CD4-positive, alpha-beta T cell (primary cell): Measurements from ENCODE around the gene TMEM141. TPM values are rescaled to one million over a fixed set of nuclear protein-coding genes. Genes with fewer than 3 reads are reported as not detected.

Experiments
- ATAC-seq: fragments of 200-7000 bp; cut with Tn5 transposase; one replicate; pipeline ENCODE4 v1.10.0; 2022; ENCODE audit warnings: mild to moderate bottlenecking; ENCODE audit not compliant: poor library complexity
- CTCF ChIA-PET: fragments of 350-600 bp; sonication (Branson Sonifier 250); formaldehyde crosslinking; loops from one replicate; lab custom pipeline; 2021; ENCODE audit warnings: antibody characterized with exemption, inconsistent platforms; lab: Charles Lee
- POLR2A ChIA-PET: fragments of 350-600 bp; sonication (Branson Sonifier 250); formaldehyde crosslinking; loops from one replicate; lab custom pipeline; 2021; ENCODE audit warnings: antibody characterized with exemption, inconsistent platforms; lab: Charles Lee
- DNase-seq, 14 experiments: peaks; one replicate each; pipeline ENCODE4 v3.0.0-alpha.2; 2013 to 2020; ENCODE audit warnings: mixed read lengths in 2 of 14
- H3K27ac ChIP-seq, 2 donors: one replicate each; pipeline versions ENCODE4 v1.5.1 to v1.7.0; 2013; ENCODE audit warnings: low read length in 2 of 2, low read depth in 1 of 2, mild to moderate bottlenecking in 1 of 2
- H3K27me3 ChIP-seq, 2 experiments: 1 replicate in 1 of 2; 2 replicates in 1 of 2; pipeline versions ENCODE4 v1.6.1 to v1.7.0; 2013; ENCODE audit warnings: low read length in 2 of 2, control low read depth in 1 of 2, mild to moderate bottlenecking in 1 of 2, moderate library complexity in 1 of 2; ENCODE audit not compliant: insufficient read depth in 2 of 2, control insufficient read depth in 1 of 2
- H3K36me3 ChIP-seq: one replicate; pipeline ENCODE4 v1.6.1; 2013; ENCODE audit warnings: low read length, control low read depth; ENCODE audit not compliant: insufficient read depth
- H3K4me1 ChIP-seq: one replicate; pipeline ENCODE4 v1.6.1; 2013; ENCODE audit warnings: low read length, control low read depth; ENCODE audit not compliant: insufficient read depth
- H3K4me3 ChIP-seq: one replicate; pipeline ENCODE4 v1.5.1; 2013; ENCODE audit warnings: mild to moderate bottlenecking, low read length, moderate library complexity
- H3K9me3 ChIP-seq, 2 experiments: 1 replicate in 1 of 2; 2 replicates in 1 of 2; pipeline versions ENCODE4 v1.6.1 to v1.7.0; 2013; ENCODE audit warnings: low read length in 2 of 2, mild to moderate bottlenecking in 2 of 2, control low read depth in 1 of 2, moderate library complexity in 1 of 2; ENCODE audit not compliant: control insufficient read depth in 1 of 2, insufficient read depth in 1 of 2
- H3K27ac Mint-ChIP-seq: one replicate; pipeline ENCODE4 v1.8.0; 2020; ENCODE audit warnings: mixed read lengths
- H3K27me3 Mint-ChIP-seq: one replicate; pipeline ENCODE4 v1.8.0; 2021; ENCODE audit warnings: mixed read lengths
- H3K36me3 Mint-ChIP-seq: one replicate; pipeline ENCODE4 v1.8.0; 2021; ENCODE audit warnings: low read depth, mixed read lengths
- H3K4me1 Mint-ChIP-seq: one replicate; pipeline ENCODE4 v1.8.0; 2021; ENCODE audit warnings: low read depth, mixed read lengths
- H3K4me3 Mint-ChIP-seq: one replicate; pipeline ENCODE4 v1.8.0; 2020; ENCODE audit warnings: mild to moderate bottlenecking, mixed read lengths
- H3K9me3 Mint-ChIP-seq: one replicate; pipeline ENCODE4 v1.8.0; 2020; ENCODE audit warnings: mixed read lengths
- CTCF ChIP-seq: fragments of 200-600 bp; IDR thresholded peaks from one replicate; pipeline ENCODE4 v1.8.0; 2022; ENCODE audit warnings: antibody characterized with exemption, mild to moderate bottlenecking
- intact Hi-C, 2 experiments: fragments of 100-400 bp; cut with DNase I in 1 of 2; cut with micrococcal nuclease in 1 of 2; formaldehyde crosslinking; loops; one replicate each; pipeline versions ENCODE4 v1.15.1 to v1.9.0; 2023 to 2025; cut with DNase I, micrococcal nuclease
- total RNA-seq, 174 experiments: library from RNA in 2 of 174; stranded (reverse) in 2 of 174; gene quantifications; one replicate each; pipeline ENCODE4 v1.2.3 and lab custom pipeline; 2021 to 2026

TMEM141 gene
- total RNA-seq, 2 experiments from 2014 or later: 14.6 to 17.1 TPM

- Histone ChIP-seq H3K36me3 (peaks cover 14% of the 10 kb centered on the region), H3K4me3 (no peak overlapping the region), H3K27ac (no peak overlapping the region), H3K27me3 (peaks cover 0 to 7% of the 10 kb centered on the region in 2 experiments), H3K4me1 (peaks cover 22% of the 10 kb centered on the region), H3K9me3 (no peaks in the 10 kb centered on the region)
- ATAC-seq (no peak), DNase-seq (no peak)
- TF ChIP-seq CTCF: no peak
- Mint-ChIP-seq H3K36me3 (peaks cover 12% of the 10 kb centered on the region), H3K4me1 (peaks cover 13% of the 10 kb centered on the region), H3K4me3 (no peak overlapping the region), H3K9me3 (no peaks in the 10 kb centered on the region), H3K27ac (no peak overlapping the region), H3K27me3 (peaks cover 8% of the 10 kb centered on the region)
- ChIA-PET POLR2A (no interaction called here), CTCF (no interaction called here)
- intact Hi-C loops: no loop called here
Observed at GRCh38 chr9:136838314-136839228, 47.4 kb downstream of the TMEM141 start.

GRCh38 chr9:136839229-136840139, 48.3 kb downstream of the TMEM141 start:
- CTCF ChIA-PET: no interaction called here
- peaks cover 14% of the 10 kb centered on the region for H3K36me3 ChIP-seq
- POLR2A ChIA-PET: no interaction called here
- DNase-seq (no peak), ATAC-seq (no peak)
- H3K4me3 ChIP-seq: no peak overlapping the region
- peaks cover 5% of the 10 kb centered on the region for H3K36me3 Mint-ChIP-seq
- no peak overlapping the region for H3K27ac Mint-ChIP-seq
- no peaks in the 10 kb centered on the region for H3K9me3 ChIP-seq
- H3K4me1 Mint-ChIP-seq: peaks cover 15% of the 10 kb centered on the region
- intact Hi-C loops: loop anchor here (2.0 to 10.0 kb wide), 2 partner anchors 31 to 105 kb away; partner anchors contain the start of genes C8G (in 1 of the 2) and FBXW5 (in 1 of the 2)
- peaks cover 0 to 8% of the 10 kb centered on the region in 2 experiments for H3K27me3 ChIP-seq
- H3K4me3 Mint-ChIP-seq: no peak overlapping the region
- no peaks in the 10 kb centered on the region for H3K9me3 Mint-ChIP-seq
- H3K4me1 ChIP-seq: peaks cover 30% of the 10 kb centered on the region
- peaks cover 11% of the 10 kb centered on the region for H3K27me3 Mint-ChIP-seq
- no peak overlapping the region for H3K27ac ChIP-seq
- TF ChIP-seq CTCF: no peak

DNA sequence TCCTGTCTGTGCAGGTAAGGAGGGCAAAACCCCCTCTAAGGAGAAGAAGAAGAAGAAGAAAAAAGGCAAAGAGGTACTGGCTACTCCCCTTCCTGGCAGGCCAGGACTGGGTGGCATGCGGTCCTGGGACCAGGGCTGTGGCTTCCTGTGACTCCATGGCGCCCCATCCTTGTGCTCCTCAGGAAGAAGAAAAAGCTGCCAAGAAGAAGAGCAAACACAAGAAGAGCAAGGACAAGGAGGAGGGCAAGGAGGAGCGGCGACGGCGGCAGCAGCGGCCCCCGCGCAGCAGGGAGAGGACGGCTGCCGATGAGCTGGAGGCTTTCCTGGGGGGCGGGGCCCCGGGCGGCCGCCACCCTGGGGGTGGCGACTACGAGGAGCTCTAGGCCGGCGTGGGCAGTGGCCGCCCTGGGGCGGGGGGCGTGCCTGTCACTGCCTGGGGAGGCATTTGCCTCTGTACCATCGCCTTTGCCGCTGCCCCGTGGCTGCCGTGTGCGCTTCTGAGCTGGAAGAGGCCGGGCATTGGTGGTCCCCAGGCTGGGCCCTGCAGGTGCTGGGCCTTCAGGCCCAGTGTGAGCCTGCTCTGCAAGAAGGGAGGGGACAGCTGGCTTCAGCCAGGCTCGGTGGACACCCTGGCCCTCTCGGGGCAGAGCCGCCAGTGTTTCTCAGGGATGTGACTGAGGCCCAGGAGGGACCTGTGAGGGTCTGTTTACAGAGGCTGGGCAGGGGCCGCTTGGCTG, 49.2 kb downstream of the TMEM141 start:
- Mint-ChIP-seq H3K4me3 (no peak overlapping the region), H3K27me3 (peaks cover 15% of the 10 kb centered on the region), H3K9me3 (no peaks in the 10 kb centered on the region), H3K27ac (no peak overlapping the region), H3K4me1 (peaks cover 15% of the 10 kb centered on the region), H3K36me3 (peaks cover 5% of the 10 kb centered on the region)
- ATAC-seq (no peak), DNase-seq (no peak)
- no peak for TF ChIP-seq CTCF
- peaks cover 5 to 11% of the 10 kb centered on the region in 2 experiments for H3K27me3 ChIP-seq
- H3K4me1 ChIP-seq: peaks cover 34% of the 10 kb centered on the region
- no peak overlapping the region for H3K27ac ChIP-seq
- H3K36me3 ChIP-seq: peaks cover 14% of the 10 kb centered on the region
- no peaks in the 10 kb centered on the region for H3K9me3 ChIP-seq
- intact Hi-C loops: loop anchor here (2.0 to 10.0 kb wide), 2 partner anchors 32 to 104 kb away; partner anchors contain the start of genes C8G (in 1 of the 2) and FBXW5 (in 1 of the 2)
- no peak overlapping the region for H3K4me3 ChIP-seq
- CTCF ChIA-PET: no interaction called here
- POLR2A ChIA-PET: no interaction called here
